Caco-2 (cell line): ENCODE data around the gene DLL4. TPM values are rescaled to one million over a fixed set of nuclear protein-coding genes. Genes with fewer than 3 reads are reported as not detected.
A peak's percentile ranks its signal among the peaks of the same experiment; 100 is the strongest.

Source experiments
- BruUV-seq: library from RNA; stranded (reverse); fragments of 400-500 nt; replicated peaks from 2 replicates; lab custom pipeline; 2021; lab: Mats Ljungman, UMichigan
- CTCF ChIA-PET: fragments of 300-600 bp; sonication (Branson Sonifier 250); formaldehyde crosslinking; loops from one replicate; lab custom pipeline; 2022; ENCODE audit warnings: antibody characterized with exemption; lab: Charles Lee
- POLR2A ChIA-PET: fragments of 300-600 bp; sonication (Branson Sonifier 250); formaldehyde crosslinking; loops from one replicate; lab custom pipeline; 2022; ENCODE audit warnings: antibody characterized with exemption; lab: Charles Lee
- DNase-seq, 2 experiments: peaks; one replicate each; pipeline versions ENCODE4 v3.0.0 to v3.0.0-alpha.2; 2020 to 2022
- H3K27me3 ChIP-seq: replicated peaks from 2 replicates; pipeline ENCODE4 v1.6.0; 2011; ENCODE audit warnings: low read length; ENCODE audit not compliant: control insufficient read depth, insufficient read depth
- H3K36me3 ChIP-seq: 2 replicates; pipeline ENCODE4 v1.5.1; 2011; ENCODE audit warnings: low read length; ENCODE audit not compliant: control insufficient read depth, insufficient read depth
- H3K4me1 ChIP-seq: fragments of 250-450 bp; sonication (Bioruptor Pico); 2 replicates; pipeline ENCODE4 v1.5.1; 2020; ENCODE audit warnings: mild to moderate bottlenecking
- H3K4me3 ChIP-seq: 2 replicates; pipeline ENCODE4 v1.5.1; 2011; ENCODE audit warnings: low read depth, mild to moderate bottlenecking, control low read depth, low read length
- H3K9me3 ChIP-seq: fragments of 250-450 bp; sonication (Bioruptor Pico); 2 replicates; pipeline ENCODE4 v1.5.1; 2020; ENCODE audit warnings: mild to moderate bottlenecking, moderate library complexity
- H3K27ac Mint-ChIP-seq: one replicate; pipeline ENCODE4 v1.8.0; 2022; ENCODE audit warnings: mixed read lengths; ENCODE audit not compliant: unreplicated experiment
- H3K27me3 Mint-ChIP-seq: one replicate; pipeline ENCODE4 v1.8.0; 2022; ENCODE audit warnings: mixed read lengths; ENCODE audit not compliant: insufficient read depth, unreplicated experiment
- H3K36me3 Mint-ChIP-seq: one replicate; pipeline ENCODE4 v1.8.0; 2022; ENCODE audit warnings: mild to moderate bottlenecking, mixed read lengths; ENCODE audit not compliant: insufficient read depth, unreplicated experiment
- H3K4me1 Mint-ChIP-seq: one replicate; pipeline ENCODE4 v1.8.0; 2022; ENCODE audit warnings: low read depth, mixed read lengths; ENCODE audit not compliant: unreplicated experiment
- H3K4me3 Mint-ChIP-seq: one replicate; pipeline ENCODE4 v1.8.0; 2022; ENCODE audit warnings: mild to moderate bottlenecking, moderate library complexity, mixed read lengths; ENCODE audit not compliant: unreplicated experiment
- H3K9me3 Mint-ChIP-seq: one replicate; pipeline ENCODE4 v1.8.0; 2022; ENCODE audit warnings: mixed read lengths; ENCODE audit not compliant: unreplicated experiment
- CTCF ChIP-seq, 2 experiments: fragments of 200-600 bp in 1 of 2; IDR thresholded peaks; 1 replicate in 1 of 2; 2 replicates in 1 of 2; pipeline versions ENCODE4 v1.5.1 to v1.8.0; 2011 to 2022; ENCODE audit warnings: antibody characterized with exemption in 1 of 2, control low read depth in 1 of 2, inconsistent platforms in 1 of 2, low read depth in 1 of 2, low read length in 1 of 2, mild to moderate bottlenecking in 1 of 2, moderate library complexity in 1 of 2; ENCODE audit not compliant: insufficient read depth in 1 of 2, severe bottlenecking in 1 of 2, unreplicated experiment in 1 of 2
- intact Hi-C: fragments of 100-400 bp; cut with micrococcal nuclease; formaldehyde crosslinking; loops from one replicate; pipeline ENCODE4 v1.10.0; 2022; ENCODE audit not compliant: unreplicated experiment
- total RNA-seq: library from RNA; stranded (reverse); gene quantifications from 2 replicates; pipeline ENCODE4 v1.2.3, GENCODE V29; 2022

The DLL4 gene
- total RNA-seq, 1 experiment from 2014 or later: 3.4 TPM

DNA sequence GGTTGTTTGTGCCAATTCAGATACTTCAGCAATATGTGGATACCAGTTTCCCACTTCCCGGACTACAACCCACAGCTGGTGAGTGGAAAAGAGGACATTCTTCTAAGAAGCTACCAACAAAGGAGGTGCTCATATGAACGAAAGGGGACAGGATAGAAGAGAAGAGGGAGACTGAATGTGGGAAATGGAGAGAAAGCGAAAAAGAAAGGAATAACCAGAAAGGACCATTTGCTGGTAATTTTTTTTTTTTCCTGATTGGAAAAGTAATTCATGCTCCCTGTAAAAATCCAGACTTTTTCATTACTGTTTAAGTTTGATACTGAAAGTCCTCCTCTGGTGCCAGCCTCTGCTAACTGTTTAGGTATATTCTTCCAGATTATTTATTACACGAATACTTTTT is 22.6 kb downstream of the DLL4 start:
- Histone ChIP-seq H3K9me3 (no peaks in the 10 kb centered on the region), H3K27me3 (no peaks in the 10 kb centered on the region), H3K36me3 (no peaks in the 10 kb centered on the region), H3K4me1 (no peaks in the 10 kb centered on the region), H3K4me3 (no peak overlapping the region)
- peak overlapping the region; percentile 99 for H3K27ac Mint-ChIP-seq
- no peak for DNase-seq
- ChIA-PET POLR2A (no interaction called here), CTCF (interaction anchor here (0.8 to 1.6 kb wide), 3 partner anchors 10 to 57 kb away, joined by 3 to 6 read pairs (median 5); partner anchors contain the start of gene VPS18)
- TSS peak; percentile 84 for BruUV-seq
- intact Hi-C loops: loop anchor here (2.0 to 5.0 kb wide), 2 partner anchors 21 to 51 kb away; no protein-coding TSS in a partner anchor
- H3K36me3 Mint-ChIP-seq: peaks cover 48% of the 10 kb centered on the region
- no peaks in the 10 kb centered on the region for H3K9me3 Mint-ChIP-seq
- peak overlapping the region; percentile 89 for H3K4me3 Mint-ChIP-seq
- H3K4me1 Mint-ChIP-seq: peaks cover 14% of the 10 kb centered on the region
- no peaks in the 10 kb centered on the region for H3K27me3 Mint-ChIP-seq
- no peak for TF ChIP-seq CTCF (IDR thresholded peaks at IDR 0.05; ENCODE audit: insufficient read depth in 1 of 2, low read depth in 1 of 2, low read length in 1 of 2, severe bottlenecking in 1 of 2, unreplicated experiment in 1 of 2)

DNA sequence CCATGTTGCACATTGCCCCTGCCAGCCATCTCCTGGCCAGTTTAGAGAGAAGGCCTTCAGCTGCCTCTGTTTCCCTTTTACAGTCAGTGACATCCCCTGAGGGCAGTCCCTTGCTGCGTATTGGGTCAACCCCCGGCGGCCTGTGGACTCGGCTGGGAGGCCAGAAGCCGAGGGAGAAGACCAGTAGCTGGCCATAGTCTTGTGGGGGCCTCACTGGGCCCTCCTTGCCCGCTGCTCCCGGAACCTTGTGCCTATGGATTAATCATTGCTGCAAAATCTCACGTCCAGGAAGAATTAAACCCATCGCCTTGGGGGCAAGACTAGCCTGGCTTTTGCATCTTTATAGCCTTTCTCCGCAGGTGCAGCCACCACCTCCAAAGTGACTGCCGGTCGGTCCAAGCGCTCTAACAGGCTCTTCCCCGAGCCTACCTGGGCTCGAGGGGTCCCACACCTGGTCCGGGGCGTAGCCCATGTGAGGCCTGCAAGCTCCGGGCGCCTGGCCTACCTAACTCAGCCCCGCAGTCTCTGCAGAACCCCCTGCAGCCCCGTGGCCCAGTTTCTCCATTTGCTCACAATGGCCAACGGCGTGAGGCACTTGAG is 23.3 kb downstream of the DLL4 start:
- no peak for TF ChIP-seq CTCF (IDR thresholded peaks at IDR 0.05; ENCODE audit: insufficient read depth in 1 of 2, low read depth in 1 of 2, low read length in 1 of 2, severe bottlenecking in 1 of 2, unreplicated experiment in 1 of 2)
- no peaks in the 10 kb centered on the region for H3K4me1 ChIP-seq
- no peaks in the 10 kb centered on the region for H3K9me3 ChIP-seq
- peak overlapping the region; percentile 89 for H3K4me3 Mint-ChIP-seq
- peak in 1 of 2 experiments; percentile 14 for DNase-seq
- CTCF ChIA-PET: interaction anchor here (1.1 to 2.5 kb wide), 7 partner anchors 11 to 279 kb away, joined by 3 to 26 read pairs (median 5); partner anchors contain the start of genes CHP1, DLL4, SPINT1 and VPS18
- peak overlapping the region; percentile 94 for H3K4me3 ChIP-seq
- H3K4me1 Mint-ChIP-seq: peaks cover 14% of the 10 kb centered on the region
- no peaks in the 10 kb centered on the region for H3K27me3 Mint-ChIP-seq
- POLR2A ChIA-PET: interaction anchor here (1.0 to 2.2 kb wide), 9 partner anchors 11 to 380 kb away, joined by 3 to 33 read pairs (median 4); partner anchors contain the start of genes CHP1, NUSAP1 and OIP5
- H3K27me3 ChIP-seq: no peaks in the 10 kb centered on the region
- intact Hi-C loops: loop anchor here (2.0 to 5.0 kb wide), 2 partner anchors 20 to 50 kb away; no protein-coding TSS in a partner anchor
- no peaks in the 10 kb centered on the region for H3K9me3 Mint-ChIP-seq
- no TSS peak for BruUV-seq
- H3K27ac Mint-ChIP-seq: peak overlapping the region; percentile 99
- H3K36me3 ChIP-seq: no peaks in the 10 kb centered on the region
- peaks cover 52% of the 10 kb centered on the region for H3K36me3 Mint-ChIP-seq

DNA sequence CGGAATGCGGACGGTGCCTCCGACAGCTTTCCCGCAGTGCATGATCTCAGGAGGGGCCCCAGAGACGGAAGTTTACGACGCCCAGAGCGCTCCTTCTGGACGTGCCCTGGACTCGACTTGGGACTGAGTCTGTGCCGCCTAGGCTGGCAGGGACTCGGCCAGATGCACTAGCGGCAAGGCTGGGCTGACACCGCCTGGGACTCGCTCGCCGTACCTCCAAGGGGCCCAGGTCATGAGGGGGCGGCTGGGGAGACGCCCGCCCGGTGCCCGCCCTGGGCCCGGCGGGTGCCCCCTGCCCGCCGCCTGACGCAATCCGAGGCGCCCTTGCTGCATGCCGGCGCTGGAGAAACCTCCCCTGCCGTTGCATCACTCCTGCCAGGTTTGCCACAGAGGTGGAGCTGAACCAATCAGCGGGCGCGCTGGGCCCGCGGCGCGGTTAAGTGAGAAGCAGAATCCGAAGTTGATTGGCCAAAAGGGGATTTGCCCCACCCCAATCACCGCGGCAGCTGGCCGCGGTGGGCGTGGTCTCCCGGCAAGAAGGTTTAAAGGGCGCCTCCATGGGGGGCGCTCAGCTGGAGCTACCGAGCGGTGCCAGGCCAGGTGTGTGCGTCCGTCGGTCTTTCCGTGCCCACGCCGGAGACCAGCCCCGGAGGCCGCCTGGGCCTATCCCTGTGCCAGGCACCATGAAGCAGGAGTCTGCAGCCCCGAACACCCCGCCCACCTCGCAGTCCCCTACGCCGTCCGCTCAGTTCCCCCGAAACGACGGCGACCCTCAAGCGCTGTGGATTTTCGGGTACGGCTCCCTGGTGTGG is 24.0 kb downstream of the DLL4 start, which contains the start of gene CHAC1:
Gene CHAC1, plus strand, starts transcription at position 571 of the 812 bp plus-strand sequence. Its CDS starts 113 bp downstream, at position 684.
- intact Hi-C loops: loop anchor here (1.0 to 5.0 kb wide), 4 partner anchors 12 to 49 kb away; partner anchors contain the start of gene DLL4
- Mint-ChIP-seq H3K27ac (peak within 1 kb of the TSS; percentile 99), H3K9me3 (no peaks in the 10 kb centered on the region), H3K27me3 (no peaks in the 10 kb centered on the region), H3K4me3 (peak within 1 kb of the TSS; percentile 89), H3K36me3 (peaks cover 59% of the 10 kb centered on the region), H3K4me1 (peaks cover 15% of the 10 kb centered on the region)
- no peak for TF ChIP-seq CTCF (IDR thresholded peaks at IDR 0.05; ENCODE audit: insufficient read depth in 1 of 2, low read depth in 1 of 2, low read length in 1 of 2, severe bottlenecking in 1 of 2, unreplicated experiment in 1 of 2)
- BruUV-seq: no TSS peak
- no peaks in the 10 kb centered on the region for H3K27me3 ChIP-seq
- H3K9me3 ChIP-seq: no peaks in the 10 kb centered on the region
- peak within 1 kb of the TSS; percentile 94 for H3K4me3 ChIP-seq
- ChIA-PET POLR2A (interaction anchor here (0.6 to 2.2 kb wide), 12 partner anchors 11 to 379 kb away, joined by 3 to 33 read pairs (median 4); partner anchors contain the start of genes CHP1, INO80, NUSAP1 and OIP5), CTCF (interaction anchor here (0.8 to 2.5 kb wide), 9 partner anchors 9 to 278 kb away, joined by 3 to 26 read pairs (median 4); partner anchors contain the start of genes CHP1, DLL4, SPINT1 and VPS18)
- DNase-seq: peak; percentile 97 to 98
- no peaks in the 10 kb centered on the region for H3K4me1 ChIP-seq
- no peaks in the 10 kb centered on the region for H3K36me3 ChIP-seq
